Bronchial epithelial cell (primary cell): ENCODE data around the gene MEN1. TPM values are rescaled to one million over a fixed set of nuclear protein-coding genes. Genes with fewer than 3 reads are reported as not detected.
A peak's percentile ranks its signal among the peaks of the same experiment; 100 is the strongest.

Experiments
- DNase-seq: peaks from one replicate; pipeline ENCODE4 v3.0.0-alpha.2; 2010; ENCODE audit warnings: low read depth
- FAIRE-seq: peaks from 2 replicates; lab custom pipeline; 2011; peaks lifted over from hg19 to GRCh38; lab: Jason Lieb, UNC
- H3K27me3 ChIP-seq: 2 replicates; pipeline ENCODE4 v1.5.1; 2011; ENCODE audit warnings: low read length; ENCODE audit not compliant: control insufficient read depth, insufficient read depth
- H3K36me3 ChIP-seq: 2 replicates; pipeline ENCODE4 v1.5.1; 2011; ENCODE audit warnings: low read length; ENCODE audit not compliant: control insufficient read depth, insufficient read depth
- H3K4me3 ChIP-seq: 2 replicates; pipeline ENCODE4 v1.5.1; 2011; ENCODE audit warnings: mild to moderate bottlenecking, low read depth, low read length, control low read depth
- CTCF ChIP-seq: IDR thresholded peaks from 2 replicates; pipeline ENCODE4 v1.5.1; 2011; ENCODE audit warnings: mild to moderate bottlenecking, moderate library complexity, low read length, control low read depth, inconsistent platforms; ENCODE audit not compliant: insufficient read depth, severe bottlenecking
- total RNA-seq: library from RNA; depleted of rRNA; stranded (reverse); fragments of >200 nt; gene quantifications from 2 replicates; pipeline ENCODE4 v1.2.1, GENCODE V29; 2014

MEN1 gene
- total RNA-seq, 1 donor from 2014 or later: 5.5 TPM

DNA sequence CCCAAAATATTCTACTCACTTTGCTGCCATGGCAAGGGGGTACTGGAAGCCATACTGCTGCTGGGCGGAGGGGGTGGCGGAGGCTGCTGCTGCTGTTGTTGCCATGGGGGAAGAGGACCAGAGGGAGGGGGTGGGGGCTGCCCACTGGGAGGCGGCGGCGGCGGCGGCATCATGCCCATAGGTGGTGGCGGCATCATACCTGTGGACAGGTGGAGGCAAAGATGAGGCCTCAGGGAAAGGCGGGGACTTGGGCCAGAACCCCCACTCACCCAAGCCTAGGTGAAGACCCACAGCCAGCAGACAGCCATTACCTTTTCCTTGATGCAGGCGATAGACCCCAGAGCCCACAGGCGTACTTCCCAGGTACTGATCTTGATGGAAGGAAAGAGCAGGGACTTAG, 43.5 kb downstream of the MEN1 start:
- no peak for TF ChIP-seq CTCF
- FAIRE-seq: no peak
- no peak for DNase-seq
- Histone ChIP-seq H3K36me3 (peaks cover 65% of the 10 kb centered on the region), H3K27me3 (no peaks in the 10 kb centered on the region), H3K4me3 (no peak overlapping the region)

DNA sequence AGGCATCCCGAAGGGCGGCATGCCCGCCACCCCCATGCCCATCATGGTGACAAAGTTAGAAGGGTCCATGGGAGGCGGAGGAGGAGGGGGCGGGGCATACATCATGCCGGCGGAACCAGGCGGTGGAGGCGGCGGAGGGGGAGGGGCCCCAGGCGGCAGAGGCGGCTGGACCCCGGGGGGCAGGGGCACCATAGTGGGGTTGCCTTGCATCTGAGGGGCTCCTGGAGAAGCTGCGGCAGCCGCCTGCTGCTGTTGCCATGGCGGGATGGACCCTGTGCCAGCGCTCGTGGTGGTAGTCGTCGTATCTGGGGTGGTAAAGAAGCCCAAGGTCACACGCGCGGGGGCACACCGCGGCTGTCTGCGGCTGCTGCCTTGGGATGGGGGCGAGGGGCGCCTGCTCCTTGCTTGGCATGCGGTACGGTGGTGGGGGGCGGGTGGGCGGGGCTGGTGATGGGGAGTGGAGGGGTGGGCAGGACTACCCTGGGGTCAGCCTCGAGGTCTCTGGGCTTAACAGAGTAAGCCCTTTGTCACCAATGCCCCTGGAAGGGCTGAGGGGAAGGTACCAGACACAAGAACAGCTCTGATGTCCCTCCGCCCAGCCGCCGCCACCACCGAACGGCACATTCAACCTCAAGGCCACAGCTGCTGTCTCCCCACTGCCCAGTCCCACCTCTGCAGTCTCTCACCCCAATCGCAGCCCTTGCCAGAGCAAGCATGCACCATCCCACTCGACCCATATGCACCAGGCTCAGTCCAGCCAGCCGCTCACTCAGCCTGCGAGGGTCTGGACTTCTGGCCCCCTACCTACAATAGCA, 44.3 kb downstream of the MEN1 start:
- Histone ChIP-seq H3K27me3 (no peaks in the 10 kb centered on the region), H3K36me3 (peaks cover 60% of the 10 kb centered on the region), H3K4me3 (no peak overlapping the region)
- no peak for FAIRE-seq
- DNase-seq: no peak
- TF ChIP-seq CTCF: no peak

DNA sequence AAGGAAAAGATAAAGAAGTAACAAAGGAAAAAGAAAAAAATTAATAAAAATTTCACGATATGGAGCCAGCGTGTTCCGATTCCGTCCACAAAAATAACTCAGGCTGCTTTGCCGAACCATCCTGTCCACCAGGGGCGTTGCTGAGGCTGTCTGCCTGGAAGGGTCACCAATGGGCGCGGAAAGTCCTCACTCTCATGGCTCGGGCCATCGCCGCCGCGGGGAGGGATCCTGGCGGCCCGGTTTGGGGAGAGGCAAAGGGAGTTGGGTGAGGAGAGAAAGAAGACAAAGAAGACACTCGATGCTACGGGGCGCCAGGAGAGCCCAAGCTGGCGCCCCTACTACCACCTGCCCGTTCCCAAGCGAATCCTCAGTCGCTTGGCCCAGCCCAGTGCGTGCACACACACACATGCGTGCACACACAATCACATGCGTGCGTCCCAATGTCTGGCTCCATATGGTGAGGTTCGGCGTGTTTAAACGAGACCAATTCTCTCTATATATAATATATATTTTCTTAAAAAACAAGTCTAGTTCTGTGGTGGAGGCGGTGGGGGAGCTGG, 45.0 kb downstream of the MEN1 start:
- no peak for FAIRE-seq

GRCh38 chr11:64764753-64765152, 45.6 kb downstream of the MEN1 start:
- no peak overlapping the region for H3K4me3 ChIP-seq
- DNase-seq (no peak), FAIRE-seq (no peak)
- H3K27me3 ChIP-seq: no peaks in the 10 kb centered on the region
- peaks cover 48% of the 10 kb centered on the region for H3K36me3 ChIP-seq
- TF ChIP-seq CTCF: no peak

More for the DNA sequence above, 45.0 kb downstream of the MEN1 start:
- peak; percentile 20 for TF ChIP-seq CTCF
- DNase-seq: no peak
- H3K27me3 ChIP-seq: no peaks in the 10 kb centered on the region
- H3K4me3 ChIP-seq: no peak overlapping the region
- peaks cover 54% of the 10 kb centered on the region for H3K36me3 ChIP-seq

GRCh38 chr11:64764040-64764611, 46.2 kb downstream of the MEN1 start:
- FAIRE-seq (no peak), DNase-seq (no peak)
- Histone ChIP-seq H3K27me3 (no peaks in the 10 kb centered on the region), H3K4me3 (no peak overlapping the region), H3K36me3 (peaks cover 44% of the 10 kb centered on the region)
- TF ChIP-seq CTCF: no peak
